ENCODE data around the gene ARMC9.
A peak's percentile ranks its signal among the peaks of the same experiment; 100 is the strongest.
"Not testable (repeated sequence)": the region's sequence is repeated elsewhere in the genome, so short reads cannot be mapped to it uniquely, and the experiment has no call there.

ARMC9 gene

GRCh38 chr2:231399046-231399852, 200.8 kb downstream of the ARMC9 start:
- DNase-seq (ENCODE audit: low read depth), result no peak

- no peak for DNase-seq (ENCODE audit: low read depth)
Observed at GRCh38 chr2:231399853-231400680, 201.6 kb downstream of the ARMC9 start.

- DNase-seq (ENCODE audit: low read depth), result not testable (repeated sequence)
Observed at GRCh38 chr2:231400681-231401080, 202.2 kb downstream of the ARMC9 start.

GRCh38 chr2:231401101-231401500, 202.7 kb downstream of the ARMC9 start:
- DNase-seq (ENCODE audit: low read depth), result not testable (repeated sequence)

GRCh38 chr2:231403421-231404182, 205.2 kb downstream of the ARMC9 start:
- DNase-seq (ENCODE audit: low read depth), result not testable (repeated sequence)

GRCh38 chr2:231404183-231404578, 205.8 kb downstream of the ARMC9 start:
- not testable (repeated sequence) for DNase-seq (ENCODE audit: low read depth)

- DNase-seq (ENCODE audit: low read depth), result not testable (repeated sequence)
Observed at GRCh38 chr2:231405601-231406367, 207.4 kb downstream of the ARMC9 start.

- DNase-seq (ENCODE audit: low read depth), result not testable (repeated sequence)
Observed at GRCh38 chr2:231407686-231408085, 209.3 kb downstream of the ARMC9 start.

- not testable (repeated sequence) for DNase-seq (ENCODE audit: low read depth)
Observed at GRCh38 chr2:231408304-231408703, 209.9 kb downstream of the ARMC9 start.

GRCh38 chr2:231409776-231410175, 211.3 kb downstream of the ARMC9 start:
- DNase-seq (ENCODE audit: low read depth), result no peak

GRCh38 chr2:231410293-231411004, 212.0 kb downstream of the ARMC9 start:
- DNase-seq (ENCODE audit: low read depth), result no peak

- no peak for DNase-seq (ENCODE audit: low read depth)
Observed at GRCh38 chr2:231411237-231411636, 212.8 kb downstream of the ARMC9 start.

GRCh38 chr2:231411831-231412617, 213.6 kb downstream of the ARMC9 start:
- DNase-seq (ENCODE audit: low read depth), result peak; percentile 63

GRCh38 chr2:231412618-231412963, 214.2 kb downstream of the ARMC9 start:
- DNase-seq (ENCODE audit: low read depth), result no peak

GRCh38 chr2:231413456-231413855, 215.0 kb downstream of the ARMC9 start:
- no peak for DNase-seq (ENCODE audit: low read depth)

GRCh38 chr2:231413921-231414476, 215.6 kb downstream of the ARMC9 start:
- DNase-seq (ENCODE audit: low read depth), result no peak

- no peak for DNase-seq (ENCODE audit: low read depth)
Observed at GRCh38 chr2:231415029-231415428, 216.6 kb downstream of the ARMC9 start.

- no peak for DNase-seq (ENCODE audit: low read depth)
Observed at GRCh38 chr2:231418820-231419640, 220.6 kb downstream of the ARMC9 start.

- DNase-seq (ENCODE audit: low read depth), result no peak
Observed at GRCh38 chr2:231421051-231421580, 222.7 kb downstream of the ARMC9 start.
